Measurements from ENCODE around the gene PNPO.
A peak's percentile ranks its signal among the peaks of the same experiment; 100 is the strongest.

The PNPO gene

GRCh38 chr17:47941246-47942095 lies at the start of gene PNPO:
PNPO (plus strand) TSS chr17:47941571; CDS start chr17:47941676, 105 bp downstream.
- peak; percentile 81 to 83 for DNase-seq (ENCODE audit: low read depth in 2 of 2)

- no peak for DNase-seq (ENCODE audit: low read depth in 2 of 2)
Observed at GRCh38 chr17:47894498-47895346, 46.6 kb upstream of the PNPO start.

- no peak for DNase-seq (ENCODE audit: low read depth in 2 of 2)
Observed at GRCh38 chr17:47895347-47895855, 46.0 kb upstream of the PNPO start.

GRCh38 chr17:47895856-47896671 lies 45.3 kb upstream of the PNPO start, which contains the start of gene SP2:
SP2 (plus strand) TSS chr17:47896236; CDS start chr17:47896287, 51 bp downstream.
- peak; percentile 99 for DNase-seq (ENCODE audit: low read depth in 2 of 2)

- DNase-seq (ENCODE audit: low read depth in 2 of 2) = no peak
Observed at GRCh38 chr17:47896672-47897490, 44.5 kb upstream of the PNPO start.

GRCh38 chr17:47897561-47897960 lies 43.8 kb upstream of the PNPO start:
- no peak for DNase-seq (ENCODE audit: low read depth in 2 of 2)

- DNase-seq (ENCODE audit: low read depth in 2 of 2) = no peak
Observed at GRCh38 chr17:47898241-47898640, 43.1 kb upstream of the PNPO start.

- no peak for DNase-seq (ENCODE audit: low read depth in 2 of 2)
Observed at GRCh38 chr17:47899643-47900042, 41.7 kb upstream of the PNPO start.

GRCh38 chr17:47901423-47901822 lies 39.9 kb upstream of the PNPO start:
- no peak for DNase-seq (ENCODE audit: low read depth in 2 of 2)

GRCh38 chr17:47902039-47902744 lies 39.2 kb upstream of the PNPO start:
- no peak for DNase-seq (ENCODE audit: low read depth in 2 of 2)

GRCh38 chr17:47905221-47905733 lies 36.1 kb upstream of the PNPO start:
- DNase-seq (ENCODE audit: low read depth in 2 of 2) = no peak

- DNase-seq (ENCODE audit: low read depth in 2 of 2) = no peak
Observed at GRCh38 chr17:47906443-47906842, 34.9 kb upstream of the PNPO start.

- DNase-seq (ENCODE audit: low read depth in 2 of 2) = no peak
Observed at GRCh38 chr17:47907932-47908562, 33.3 kb upstream of the PNPO start.

GRCh38 chr17:47913050-47913449 lies 28.3 kb upstream of the PNPO start:
- no peak for DNase-seq (ENCODE audit: low read depth in 2 of 2)

- no peak for DNase-seq (ENCODE audit: low read depth in 2 of 2)
Observed at GRCh38 chr17:47914306-47914948, 26.9 kb upstream of the PNPO start.

- DNase-seq (ENCODE audit: low read depth in 2 of 2) = no peak
Observed at GRCh38 chr17:47915776-47916398, 25.5 kb upstream of the PNPO start.

GRCh38 chr17:47916489-47917208 lies 24.7 kb upstream of the PNPO start:
- DNase-seq (ENCODE audit: low read depth in 2 of 2) = no peak

- no peak for DNase-seq (ENCODE audit: low read depth in 2 of 2)
Observed at GRCh38 chr17:47917581-47917980, 23.8 kb upstream of the PNPO start.
